SU-DHL-6 (cell line): ENCODE results near the gene SNRNP48.

ENCODE experiments used
- EZH2phosphoT487 ChIP-seq: fragments of 200-600 bp; sonication (generic), shearing (Covaris generic); conservative IDR thresholded peaks from 2 replicates; pipeline ENCODE4 v1.6.1; 2018; ENCODE audit warnings: mild to moderate bottlenecking, antibody characterized with exemption, low read length, moderate library complexity, mixed read lengths
- TF ChIP-seq, protein P1 (sequence below): fragments of 200-600 bp; sonication (generic); IDR thresholded peaks from one replicate; pipeline ENCODE4 v1.5.1; 2017; ENCODE audit warnings: antibody characterized with exemption, mild to moderate bottlenecking, low read length, moderate library complexity; ENCODE audit not compliant: insufficient read depth, poor library complexity, severe bottlenecking

- TF ChIP-seq, protein P1, sequence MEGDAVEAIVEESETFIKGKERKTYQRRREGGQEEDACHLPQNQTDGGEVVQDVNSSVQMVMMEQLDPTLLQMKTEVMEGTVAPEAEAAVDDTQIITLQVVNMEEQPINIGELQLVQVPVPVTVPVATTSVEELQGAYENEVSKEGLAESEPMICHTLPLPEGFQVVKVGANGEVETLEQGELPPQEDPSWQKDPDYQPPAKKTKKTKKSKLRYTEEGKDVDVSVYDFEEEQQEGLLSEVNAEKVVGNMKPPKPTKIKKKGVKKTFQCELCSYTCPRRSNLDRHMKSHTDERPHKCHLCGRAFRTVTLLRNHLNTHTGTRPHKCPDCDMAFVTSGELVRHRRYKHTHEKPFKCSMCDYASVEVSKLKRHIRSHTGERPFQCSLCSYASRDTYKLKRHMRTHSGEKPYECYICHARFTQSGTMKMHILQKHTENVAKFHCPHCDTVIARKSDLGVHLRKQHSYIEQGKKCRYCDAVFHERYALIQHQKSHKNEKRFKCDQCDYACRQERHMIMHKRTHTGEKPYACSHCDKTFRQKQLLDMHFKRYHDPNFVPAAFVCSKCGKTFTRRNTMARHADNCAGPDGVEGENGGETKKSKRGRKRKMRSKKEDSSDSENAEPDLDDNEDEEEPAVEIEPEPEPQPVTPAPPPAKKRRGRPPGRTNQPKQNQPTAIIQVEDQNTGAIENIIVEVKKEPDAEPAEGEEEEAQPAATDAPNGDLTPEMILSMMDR: no peak
- no peak for TF ChIP-seq EZH2phosphoT487
Measured at GRCh38 chr6:7543789-7544424, 46.1 kb upstream of the SNRNP48 start.
